GM12878 (cell line): ENCODE data around the gene TRABD.

Experiments used
- FOS ChIP-seq: IDR thresholded peaks from 3 replicates; pipeline ENCODE4 v1.6.1; 2011; ENCODE audit warnings: borderline replicate concordance; ENCODE audit not compliant: insufficient read length; ENCODE audit errors: extremely low read depth
- FOXM1 ChIP-seq: IDR thresholded peaks from 2 replicates; pipeline ENCODE4 v1.6.1; 2012; ENCODE audit warnings: low read depth, mild to moderate bottlenecking, inconsistent platforms, low read length, moderate library complexity
- JUND ChIP-seq: IDR thresholded peaks from 2 replicates; pipeline ENCODE4 v1.6.1; 2012; ENCODE audit warnings: low read depth, mild to moderate bottlenecking, low read length, improper control_type of control experiment, moderate library complexity
- NFYB ChIP-seq: IDR thresholded peaks from 2 replicates; pipeline ENCODE4 v1.6.1; 2011; ENCODE audit warnings: low read depth, mild to moderate bottlenecking, low read length, improper control_type of control experiment, moderate library complexity; ENCODE audit not compliant: insufficient read depth
- PML ChIP-seq: IDR thresholded peaks from 2 replicates; pipeline ENCODE4 v1.6.1; 2012; ENCODE audit warnings: low read length, inconsistent platforms
- POLR2A ChIP-seq: IDR thresholded peaks from 2 replicates; pipeline ENCODE4 v1.6.1; 2011; ENCODE audit warnings: low read depth, mild to moderate bottlenecking, low read length
- RAD21 ChIP-seq: IDR thresholded peaks from 2 replicates; pipeline ENCODE4 v1.6.1; 2011; ENCODE audit warnings: mild to moderate bottlenecking, low read depth, low read length, moderate library complexity; ENCODE audit not compliant: insufficient read depth
- SRF ChIP-seq, 2 experiments: IDR thresholded peaks; 2 replicates each; pipeline ENCODE4 v1.6.1; 2011; ENCODE audit warnings: low read depth in 2 of 2, low read length in 2 of 2, mild to moderate bottlenecking in 1 of 2, moderate library complexity in 1 of 2
- YY1 ChIP-seq: IDR thresholded peaks from 2 replicates; pipeline ENCODE4 v1.6.1; 2011; ENCODE audit warnings: low read depth, mild to moderate bottlenecking, low read length
- TF ChIP-seq, protein P1 (sequence below): IDR thresholded peaks from 2 replicates; pipeline ENCODE4 v1.6.1; 2012; ENCODE audit warnings: improper control_type of control experiment, low read depth, low read length; ENCODE audit not compliant: insufficient replicate concordance
- TF ChIP-seq, protein P2 (sequence below), 3 experiments: IDR thresholded peaks in 2 of 3; conservative IDR thresholded peaks in 1 of 3; 2 replicates each; pipeline ENCODE4 v1.5.1; 2011; ENCODE audit warnings: low read depth in 3 of 3, low read length in 3 of 3, mild to moderate bottlenecking in 3 of 3, control low read depth in 2 of 3, moderate library complexity in 2 of 3, inconsistent platforms in 1 of 3, mixed read lengths in 1 of 3; ENCODE audit not compliant: control insufficient read depth in 2 of 3, insufficient read depth in 1 of 3; ENCODE audit errors: extremely low read depth in 1 of 3
- TF ChIP-seq, protein P3 (sequence below): IDR thresholded peaks from 2 replicates; pipeline ENCODE4 v1.6.1; 2011; ENCODE audit warnings: low read depth, low read length, improper control_type of control experiment, borderline replicate concordance
- TF ChIP-seq, protein P4 (sequence below): IDR thresholded peaks from 2 replicates; pipeline ENCODE4 v1.6.1; 2012; ENCODE audit warnings: low read length, inconsistent platforms
- TF ChIP-seq, protein P5 (sequence below): fragments of 450-650 bp; IDR thresholded peaks from 2 replicates; pipeline ENCODE4 v1.6.1; 2017; ENCODE audit warnings: mild to moderate bottlenecking, moderate library complexity

DNA sequence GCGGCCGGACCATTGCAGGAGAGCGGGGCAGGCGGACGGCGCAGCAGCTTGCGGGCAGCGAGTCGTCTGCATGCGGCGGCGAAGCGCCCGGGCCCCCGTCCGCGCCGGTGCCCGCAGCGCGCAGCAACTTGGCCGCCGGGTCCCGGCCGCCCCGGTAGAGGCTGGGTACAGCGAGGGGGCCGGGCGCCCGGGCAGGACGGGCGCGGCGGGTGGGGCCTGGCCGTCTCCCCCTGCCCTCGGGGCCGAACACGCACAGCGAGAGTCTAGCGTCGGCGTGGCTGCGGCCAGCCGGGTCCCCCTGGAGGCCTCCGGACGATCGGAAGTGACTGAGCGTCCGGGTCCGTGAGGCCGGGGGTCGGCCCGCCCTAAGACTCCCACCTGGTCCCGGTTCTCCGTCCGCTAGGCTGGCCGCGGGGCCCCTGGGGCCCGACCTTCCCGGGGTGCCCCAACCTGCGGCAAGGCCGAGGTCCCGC, 775 bp upstream of the TRABD start:
- no peak; the same call in 1 of the 2 replicates for TF ChIP-seq POLR2A
- TF ChIP-seq, protein P1, sequence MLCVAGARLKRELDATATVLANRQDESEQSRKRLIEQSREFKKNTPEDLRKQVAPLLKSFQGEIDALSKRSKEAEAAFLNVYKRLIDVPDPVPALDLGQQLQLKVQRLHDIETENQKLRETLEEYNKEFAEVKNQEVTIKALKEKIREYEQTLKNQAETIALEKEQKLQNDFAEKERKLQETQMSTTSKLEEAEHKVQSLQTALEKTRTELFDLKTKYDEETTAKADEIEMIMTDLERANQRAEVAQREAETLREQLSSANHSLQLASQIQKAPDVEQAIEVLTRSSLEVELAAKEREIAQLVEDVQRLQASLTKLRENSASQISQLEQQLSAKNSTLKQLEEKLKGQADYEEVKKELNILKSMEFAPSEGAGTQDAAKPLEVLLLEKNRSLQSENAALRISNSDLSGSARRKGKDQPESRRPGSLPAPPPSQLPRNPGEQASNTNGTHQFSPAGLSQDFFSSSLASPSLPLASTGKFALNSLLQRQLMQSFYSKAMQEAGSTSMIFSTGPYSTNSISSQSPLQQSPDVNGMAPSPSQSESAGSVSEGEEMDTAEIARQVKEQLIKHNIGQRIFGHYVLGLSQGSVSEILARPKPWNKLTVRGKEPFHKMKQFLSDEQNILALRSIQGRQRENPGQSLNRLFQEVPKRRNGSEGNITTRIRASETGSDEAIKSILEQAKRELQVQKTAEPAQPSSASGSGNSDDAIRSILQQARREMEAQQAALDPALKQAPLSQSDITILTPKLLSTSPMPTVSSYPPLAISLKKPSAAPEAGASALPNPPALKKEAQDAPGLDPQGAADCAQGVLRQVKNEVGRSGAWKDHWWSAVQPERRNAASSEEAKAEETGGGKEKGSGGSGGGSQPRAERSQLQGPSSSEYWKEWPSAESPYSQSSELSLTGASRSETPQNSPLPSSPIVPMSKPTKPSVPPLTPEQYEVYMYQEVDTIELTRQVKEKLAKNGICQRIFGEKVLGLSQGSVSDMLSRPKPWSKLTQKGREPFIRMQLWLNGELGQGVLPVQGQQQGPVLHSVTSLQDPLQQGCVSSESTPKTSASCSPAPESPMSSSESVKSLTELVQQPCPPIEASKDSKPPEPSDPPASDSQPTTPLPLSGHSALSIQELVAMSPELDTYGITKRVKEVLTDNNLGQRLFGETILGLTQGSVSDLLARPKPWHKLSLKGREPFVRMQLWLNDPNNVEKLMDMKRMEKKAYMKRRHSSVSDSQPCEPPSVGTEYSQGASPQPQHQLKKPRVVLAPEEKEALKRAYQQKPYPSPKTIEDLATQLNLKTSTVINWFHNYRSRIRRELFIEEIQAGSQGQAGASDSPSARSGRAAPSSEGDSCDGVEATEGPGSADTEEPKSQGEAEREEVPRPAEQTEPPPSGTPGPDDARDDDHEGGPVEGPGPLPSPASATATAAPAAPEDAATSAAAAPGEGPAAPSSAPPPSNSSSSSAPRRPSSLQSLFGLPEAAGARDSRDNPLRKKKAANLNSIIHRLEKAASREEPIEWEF = no peak
- TF ChIP-seq PML = no peak
- no peak for TF ChIP-seq RAD21
- TF ChIP-seq FOXM1 = no peak
- TF ChIP-seq, protein P2, sequence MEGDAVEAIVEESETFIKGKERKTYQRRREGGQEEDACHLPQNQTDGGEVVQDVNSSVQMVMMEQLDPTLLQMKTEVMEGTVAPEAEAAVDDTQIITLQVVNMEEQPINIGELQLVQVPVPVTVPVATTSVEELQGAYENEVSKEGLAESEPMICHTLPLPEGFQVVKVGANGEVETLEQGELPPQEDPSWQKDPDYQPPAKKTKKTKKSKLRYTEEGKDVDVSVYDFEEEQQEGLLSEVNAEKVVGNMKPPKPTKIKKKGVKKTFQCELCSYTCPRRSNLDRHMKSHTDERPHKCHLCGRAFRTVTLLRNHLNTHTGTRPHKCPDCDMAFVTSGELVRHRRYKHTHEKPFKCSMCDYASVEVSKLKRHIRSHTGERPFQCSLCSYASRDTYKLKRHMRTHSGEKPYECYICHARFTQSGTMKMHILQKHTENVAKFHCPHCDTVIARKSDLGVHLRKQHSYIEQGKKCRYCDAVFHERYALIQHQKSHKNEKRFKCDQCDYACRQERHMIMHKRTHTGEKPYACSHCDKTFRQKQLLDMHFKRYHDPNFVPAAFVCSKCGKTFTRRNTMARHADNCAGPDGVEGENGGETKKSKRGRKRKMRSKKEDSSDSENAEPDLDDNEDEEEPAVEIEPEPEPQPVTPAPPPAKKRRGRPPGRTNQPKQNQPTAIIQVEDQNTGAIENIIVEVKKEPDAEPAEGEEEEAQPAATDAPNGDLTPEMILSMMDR (IDR thresholded peaks at IDR 0.05 in 2 of 3, conservative IDR thresholded peaks at IDR 0.05 in 1 of 3; ENCODE audit: control insufficient read depth in 2 of 3, extremely low read depth in 1 of 3, insufficient read depth in 1 of 3, low read depth in 3 of 3, low read length in 3 of 3) = no peak
- TF ChIP-seq JUND = no peak
- no peak for TF ChIP-seq FOS
- TF ChIP-seq, protein P3, sequence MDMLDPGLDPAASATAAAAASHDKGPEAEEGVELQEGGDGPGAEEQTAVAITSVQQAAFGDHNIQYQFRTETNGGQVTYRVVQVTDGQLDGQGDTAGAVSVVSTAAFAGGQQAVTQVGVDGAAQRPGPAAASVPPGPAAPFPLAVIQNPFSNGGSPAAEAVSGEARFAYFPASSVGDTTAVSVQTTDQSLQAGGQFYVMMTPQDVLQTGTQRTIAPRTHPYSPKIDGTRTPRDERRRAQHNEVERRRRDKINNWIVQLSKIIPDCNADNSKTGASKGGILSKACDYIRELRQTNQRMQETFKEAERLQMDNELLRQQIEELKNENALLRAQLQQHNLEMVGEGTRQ = no peak
- TF ChIP-seq, protein P4, sequence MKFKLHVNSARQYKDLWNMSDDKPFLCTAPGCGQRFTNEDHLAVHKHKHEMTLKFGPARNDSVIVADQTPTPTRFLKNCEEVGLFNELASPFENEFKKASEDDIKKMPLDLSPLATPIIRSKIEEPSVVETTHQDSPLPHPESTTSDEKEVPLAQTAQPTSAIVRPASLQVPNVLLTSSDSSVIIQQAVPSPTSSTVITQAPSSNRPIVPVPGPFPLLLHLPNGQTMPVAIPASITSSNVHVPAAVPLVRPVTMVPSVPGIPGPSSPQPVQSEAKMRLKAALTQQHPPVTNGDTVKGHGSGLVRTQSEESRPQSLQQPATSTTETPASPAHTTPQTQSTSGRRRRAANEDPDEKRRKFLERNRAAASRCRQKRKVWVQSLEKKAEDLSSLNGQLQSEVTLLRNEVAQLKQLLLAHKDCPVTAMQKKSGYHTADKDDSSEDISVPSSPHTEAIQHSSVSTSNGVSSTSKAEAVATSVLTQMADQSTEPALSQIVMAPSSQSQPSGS = no peak
- TF ChIP-seq, protein P5, sequence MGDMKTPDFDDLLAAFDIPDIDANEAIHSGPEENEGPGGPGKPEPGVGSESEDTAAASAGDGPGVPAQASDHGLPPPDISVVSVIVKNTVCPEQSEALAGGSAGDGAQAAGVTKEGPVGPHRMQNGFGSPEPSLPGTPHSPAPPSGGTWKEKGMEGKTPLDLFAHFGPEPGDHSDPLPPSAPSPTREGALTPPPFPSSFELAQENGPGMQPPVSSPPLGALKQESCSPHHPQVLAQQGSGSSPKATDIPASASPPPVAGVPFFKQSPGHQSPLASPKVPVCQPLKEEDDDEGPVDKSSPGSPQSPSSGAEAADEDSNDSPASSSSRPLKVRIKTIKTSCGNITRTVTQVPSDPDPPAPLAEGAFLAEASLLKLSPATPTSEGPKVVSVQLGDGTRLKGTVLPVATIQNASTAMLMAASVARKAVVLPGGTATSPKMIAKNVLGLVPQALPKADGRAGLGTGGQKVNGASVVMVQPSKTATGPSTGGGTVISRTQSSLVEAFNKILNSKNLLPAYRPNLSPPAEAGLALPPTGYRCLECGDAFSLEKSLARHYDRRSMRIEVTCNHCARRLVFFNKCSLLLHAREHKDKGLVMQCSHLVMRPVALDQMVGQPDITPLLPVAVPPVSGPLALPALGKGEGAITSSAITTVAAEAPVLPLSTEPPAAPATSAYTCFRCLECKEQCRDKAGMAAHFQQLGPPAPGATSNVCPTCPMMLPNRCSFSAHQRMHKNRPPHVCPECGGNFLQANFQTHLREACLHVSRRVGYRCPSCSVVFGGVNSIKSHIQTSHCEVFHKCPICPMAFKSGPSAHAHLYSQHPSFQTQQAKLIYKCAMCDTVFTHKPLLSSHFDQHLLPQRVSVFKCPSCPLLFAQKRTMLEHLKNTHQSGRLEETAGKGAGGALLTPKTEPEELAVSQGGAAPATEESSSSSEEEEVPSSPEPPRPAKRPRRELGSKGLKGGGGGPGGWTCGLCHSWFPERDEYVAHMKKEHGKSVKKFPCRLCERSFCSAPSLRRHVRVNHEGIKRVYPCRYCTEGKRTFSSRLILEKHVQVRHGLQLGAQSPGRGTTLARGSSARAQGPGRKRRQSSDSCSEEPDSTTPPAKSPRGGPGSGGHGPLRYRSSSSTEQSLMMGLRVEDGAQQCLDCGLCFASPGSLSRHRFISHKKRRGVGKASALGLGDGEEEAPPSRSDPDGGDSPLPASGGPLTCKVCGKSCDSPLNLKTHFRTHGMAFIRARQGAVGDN = no peak
- no peak for TF ChIP-seq NFYB
- TF ChIP-seq YY1 = no peak
- no peak for TF ChIP-seq SRF (IDR thresholded peaks at IDR 0.05; ENCODE audit: low read depth in 2 of 2, low read length in 2 of 2)
